Tibial nerve (tissue), 4 donors: ENCODE measurements around the gene PLXDC2. TPM values are rescaled to one million over a fixed set of nuclear protein-coding genes. Genes with fewer than 3 reads are reported as not detected.
A peak's percentile ranks its signal among the peaks of the same experiment; 100 is the strongest.

ENCODE experiments used
- DNase-seq, 2 donors: peaks; one replicate each; pipeline ENCODE4 v3.0.0-alpha.2; 2019; ENCODE audit warnings: low spot score in 2 of 2
- H3K27ac ChIP-seq, 4 donors: fragments of 200-600 bp; sonication (generic) in 3 of 4; one replicate each; pipeline ENCODE4 v1.5.1; 2017 to 2019; ENCODE audit warnings: mild to moderate bottlenecking in 1 of 4
- H3K27me3 ChIP-seq, 2 donors: fragments of 200-600 bp; sonication (generic) in 1 of 2; one replicate each; pipeline versions ENCODE4 v1.5.1 to v1.6.0; 2017 to 2019
- H3K36me3 ChIP-seq, 3 donors: fragments of 200-600 bp; sonication (generic); one replicate each; pipeline ENCODE4 v1.5.1; 2018 to 2019
- H3K4me1 ChIP-seq, 4 donors: fragments of 200-600 bp; sonication (generic) in 3 of 4; one replicate each; pipeline ENCODE4 v1.5.1; 2017 to 2019
- H3K4me3 ChIP-seq, 4 donors: fragments of 200-600 bp; sonication (generic) in 3 of 4; one replicate each; pipeline ENCODE4 v1.5.1; 2017 to 2019; ENCODE audit warnings: mild to moderate bottlenecking in 1 of 4, moderate library complexity in 1 of 4
- H3K9me3 ChIP-seq, 4 donors: fragments of 200-600 bp; sonication (generic) in 3 of 4; one replicate each; pipeline ENCODE4 v1.5.1; 2017 to 2019
- CTCF ChIP-seq, 5 experiments: fragments of 200-600 bp in 3 of 5; fragments of 450-650 bp in 2 of 5; sonication (generic) in 3 of 5; IDR thresholded peaks; one replicate each; pipeline ENCODE4 v1.5.1; 2016 to 2019; ENCODE audit warnings: antibody characterized with exemption in 5 of 5, mild to moderate bottlenecking in 3 of 5, moderate library complexity in 2 of 5
- EP300 ChIP-seq, 2 donors: sonication (generic); formaldehyde crosslinking; IDR thresholded peaks; one replicate each; pipeline ENCODE4 v1.6.1; 2017; ENCODE audit warnings: antibody characterized with exemption in 2 of 2, mild to moderate bottlenecking in 1 of 2
- POLR2A ChIP-seq, 2 donors: fragments of 450-650 bp; IDR thresholded peaks; one replicate each; pipeline ENCODE4 v1.6.1; 2017; ENCODE audit warnings: antibody characterized with exemption in 2 of 2, mild to moderate bottlenecking in 2 of 2, moderate library complexity in 2 of 2
- WGBS, 2 donors: methylation state at CpG; one replicate each; pipeline ENCODE4 v1.1.5; 2018; 5-methylcytosine and 5-hydroxymethylcytosine counted together
- total RNA-seq, 4 donors: library from RNA; depleted of rRNA; stranded (reverse); fragments of >200 nt; gene quantifications; one replicate each; pipeline ENCODE4 v1.1.0, GENCODE V29; 2016

The PLXDC2 gene
- total RNA-seq, 4 donors from 2014 or later, result 55.2 to 79.2 (median 74.5) TPM

- no peaks in the 10 kb centered on the region for H3K9me3 ChIP-seq
- H3K4me3 ChIP-seq, result peak overlapping the region; percentile 68 to 86 (median 80)
- no peak for DNase-seq
- WGBS, 2 donors, result 13 to 19% methylated on average over 1 of the region's 1 CpG
- H3K27ac ChIP-seq, result peak overlapping the region in 3 of 4 donors; percentile 77 to 96 (median 95)
- H3K4me1 ChIP-seq, result peaks cover 0 to 23% (median 0%) of the 10 kb centered on the region in 4 donors
- TF ChIP-seq CTCF (IDR thresholded peaks at IDR 0.05), result no peak
- no peak for TF ChIP-seq POLR2A (IDR thresholded peaks at IDR 0.05)
- H3K27me3 ChIP-seq, result no peaks in the 10 kb centered on the region
- no peaks in the 10 kb centered on the region for H3K36me3 ChIP-seq
These were observed 2.6 kb downstream of the PLXDC2 start for GRCh38 chr10:19818876-19819275.

- H3K27ac ChIP-seq, result peak overlapping the region; percentile 17 to 96 (median 68)
- TF ChIP-seq EP300 (IDR thresholded peaks at IDR 0.05), result peak; percentile 61 to 83
- peak; percentile 74 to 86 (median 78) for TF ChIP-seq CTCF (IDR thresholded peaks at IDR 0.05)
- peak; percentile 6 to 25 for TF ChIP-seq POLR2A (IDR thresholded peaks at IDR 0.05)
- H3K9me3 ChIP-seq, result no peaks in the 10 kb centered on the region
- WGBS, 2 donors, result 0 to 1% methylated on average over 2 of the region's 2 CpGs
- H3K27me3 ChIP-seq, result no peaks in the 10 kb centered on the region
- H3K36me3 ChIP-seq, result no peaks in the 10 kb centered on the region
- peaks cover 0 to 26% (median 0%) of the 10 kb centered on the region in 4 donors for H3K4me1 ChIP-seq
- peak overlapping the region in 3 of 4 donors; percentile 2 to 86 (median 68) for H3K4me3 ChIP-seq
- peak in 1 of 2 donors; percentile 89 for DNase-seq
These were observed 3.3 kb downstream of the PLXDC2 start for GRCh38 chr10:19819419-19820033.

GRCh38 chr10:19824381-19825342, 8.4 kb downstream of the PLXDC2 start:
- no peak for TF ChIP-seq EP300 (IDR thresholded peaks at IDR 0.05)
- TF ChIP-seq POLR2A (IDR thresholded peaks at IDR 0.05), result no peak
- no peak for TF ChIP-seq CTCF (IDR thresholded peaks at IDR 0.05)
- no peak for DNase-seq
- Histone ChIP-seq H3K27ac (peak overlapping the region in 3 of 4 donors; percentile 27 to 74 (median 72)), H3K27me3 (no peaks in the 10 kb centered on the region), H3K9me3 (no peaks in the 10 kb centered on the region), H3K36me3 (no peaks in the 10 kb centered on the region), H3K4me1 (peaks cover 0 to 58% (median 26%) of the 10 kb centered on the region in 4 donors), H3K4me3 (no peak overlapping the region)
- WGBS, 2 donors, result 51 to 61% methylated on average over 5 of the region's 5 CpGs

GRCh38 chr10:19825700-19826099, 9.5 kb downstream of the PLXDC2 start:
- Histone ChIP-seq H3K4me1 (peaks cover 0 to 58% (median 26%) of the 10 kb centered on the region in 4 donors), H3K27me3 (no peaks in the 10 kb centered on the region), H3K9me3 (no peaks in the 10 kb centered on the region), H3K36me3 (no peaks in the 10 kb centered on the region), H3K27ac (peak overlapping the region in 2 of 4 donors; percentile 74 to 78), H3K4me3 (no peak overlapping the region)
- TF ChIP-seq EP300 (IDR thresholded peaks at IDR 0.05) (peak in 1 of 2 donors; percentile 15), POLR2A (IDR thresholded peaks at IDR 0.05) (no peak), CTCF (IDR thresholded peaks at IDR 0.05) (no peak)
- DNase-seq, result no peak
- WGBS, 2 donors, result 72 to 79% methylated on average over 2 of the region's 2 CpGs
